Neural cell (in vitro differentiated cells): ENCODE data around the gene RAG2.

Experiments used
- EP300 ChIP-seq: fragments of 450-650 bp; conservative IDR thresholded peaks from 2 replicates; pipeline ENCODE4 v1.6.1; 2014; ENCODE audit warnings: antibody characterized with exemption, mild to moderate bottlenecking, moderate library complexity; ENCODE audit not compliant: poor library complexity, severe bottlenecking
- POLR2AphosphoS5 ChIP-seq: IDR thresholded peaks from 2 replicates; pipeline ENCODE4 v1.6.1; 2012
- REST ChIP-seq: IDR thresholded peaks from 2 replicates; pipeline ENCODE4 v1.6.1; 2012; ENCODE audit warnings: borderline replicate concordance
- TAF1 ChIP-seq: IDR thresholded peaks from 2 replicates; pipeline ENCODE4 v1.6.1; 2012; ENCODE audit warnings: low read depth
- TF ChIP-seq, protein P1 (sequence below): fragments of 450-650 bp; IDR thresholded peaks from 2 replicates; pipeline ENCODE4 v1.5.1; 2014; ENCODE audit warnings: antibody characterized with exemption, mild to moderate bottlenecking, moderate library complexity; ENCODE audit not compliant: poor library complexity, severe bottlenecking

DNA sequence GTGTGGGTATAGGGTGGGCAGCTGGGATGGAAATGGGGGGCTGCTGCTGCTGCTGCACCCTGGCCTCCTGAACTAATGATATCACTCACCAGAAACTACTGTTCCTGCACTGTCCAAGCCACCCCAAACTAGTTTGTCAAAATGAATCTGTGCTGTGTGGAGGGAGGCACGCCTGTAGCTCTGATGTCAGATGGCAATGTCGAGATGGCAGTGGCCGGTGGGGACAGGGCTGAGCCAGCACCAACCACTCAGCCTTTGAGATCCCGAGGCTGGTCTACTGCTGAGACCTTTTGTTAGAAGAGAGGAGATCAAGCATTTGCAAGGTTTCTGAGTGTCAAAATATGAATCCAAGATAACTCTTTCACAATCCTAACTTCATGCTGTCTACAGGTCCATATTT, 28.9 kb downstream of the RAG2 start:
- TF ChIP-seq, protein P1, sequence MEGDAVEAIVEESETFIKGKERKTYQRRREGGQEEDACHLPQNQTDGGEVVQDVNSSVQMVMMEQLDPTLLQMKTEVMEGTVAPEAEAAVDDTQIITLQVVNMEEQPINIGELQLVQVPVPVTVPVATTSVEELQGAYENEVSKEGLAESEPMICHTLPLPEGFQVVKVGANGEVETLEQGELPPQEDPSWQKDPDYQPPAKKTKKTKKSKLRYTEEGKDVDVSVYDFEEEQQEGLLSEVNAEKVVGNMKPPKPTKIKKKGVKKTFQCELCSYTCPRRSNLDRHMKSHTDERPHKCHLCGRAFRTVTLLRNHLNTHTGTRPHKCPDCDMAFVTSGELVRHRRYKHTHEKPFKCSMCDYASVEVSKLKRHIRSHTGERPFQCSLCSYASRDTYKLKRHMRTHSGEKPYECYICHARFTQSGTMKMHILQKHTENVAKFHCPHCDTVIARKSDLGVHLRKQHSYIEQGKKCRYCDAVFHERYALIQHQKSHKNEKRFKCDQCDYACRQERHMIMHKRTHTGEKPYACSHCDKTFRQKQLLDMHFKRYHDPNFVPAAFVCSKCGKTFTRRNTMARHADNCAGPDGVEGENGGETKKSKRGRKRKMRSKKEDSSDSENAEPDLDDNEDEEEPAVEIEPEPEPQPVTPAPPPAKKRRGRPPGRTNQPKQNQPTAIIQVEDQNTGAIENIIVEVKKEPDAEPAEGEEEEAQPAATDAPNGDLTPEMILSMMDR = no peak
- no peak for TF ChIP-seq REST
- TF ChIP-seq POLR2AphosphoS5 = no peak
- TF ChIP-seq EP300 = no peak
- TF ChIP-seq TAF1 = no peak
